ENCODE results near the gene COL4A1.
"Not testable (repeated sequence)": the region's sequence is repeated elsewhere in the genome, so short reads cannot be mapped to it uniquely, and the experiment has no call there.

COL4A1 gene

GRCh38 chr13:110313261-110313660 is 6.3 kb upstream of the COL4A1 start:
- not testable (repeated sequence) for H3K9ac ChIP-seq (ENCODE audit: low read depth, low read length); H3K4me1 ChIP-seq (ENCODE audit: insufficient read depth, low read length); H3K9me3 ChIP-seq (ENCODE audit: control insufficient read depth, insufficient read depth, low read length); H3K36me3 ChIP-seq (ENCODE audit: insufficient read depth, low read length)

- Histone ChIP-seq H3K36me3 (ENCODE audit: insufficient read depth, low read length) (no peaks in the 10 kb centered on the region; the same call in none of the 2 replicates), H3K4me1 (ENCODE audit: insufficient read depth, low read length) (peaks cover 8% of the 10 kb centered on the region; the same call in 1 of the 2 replicates), H3K9me3 (ENCODE audit: control insufficient read depth, insufficient read depth, low read length) (no peaks in the 10 kb centered on the region), H3K9ac (ENCODE audit: low read depth, low read length) (no peak overlapping the region)
Measured at GRCh38 chr13:110312339-110313031, 5.5 kb upstream of the COL4A1 start.

GRCh38 chr13:110311443-110312338 is 4.7 kb upstream of the COL4A1 start:
- Histone ChIP-seq H3K4me1 (ENCODE audit: insufficient read depth, low read length) (peaks cover 8% of the 10 kb centered on the region; the same call in 1 of the 2 replicates), H3K9ac (ENCODE audit: low read depth, low read length) (no peak overlapping the region; the same call in 1 of the 2 replicates), H3K9me3 (ENCODE audit: control insufficient read depth, insufficient read depth, low read length) (no peaks in the 10 kb centered on the region), H3K36me3 (ENCODE audit: insufficient read depth, low read length) (no peaks in the 10 kb centered on the region; the same call in 1 of the 2 replicates)

- no peaks in the 10 kb centered on the region; the same call in 1 of the 2 replicates for H3K36me3 ChIP-seq (ENCODE audit: insufficient read depth, low read length)
- no peak overlapping the region for H3K9ac ChIP-seq (ENCODE audit: low read depth, low read length)
- peaks cover 8% of the 10 kb centered on the region; the same call in 1 of the 2 replicates for H3K4me1 ChIP-seq (ENCODE audit: insufficient read depth, low read length)
- H3K9me3 ChIP-seq (ENCODE audit: control insufficient read depth, insufficient read depth, low read length) = no peaks in the 10 kb centered on the region
Measured at GRCh38 chr13:110310541-110311442, 3.8 kb upstream of the COL4A1 start.

DNA sequence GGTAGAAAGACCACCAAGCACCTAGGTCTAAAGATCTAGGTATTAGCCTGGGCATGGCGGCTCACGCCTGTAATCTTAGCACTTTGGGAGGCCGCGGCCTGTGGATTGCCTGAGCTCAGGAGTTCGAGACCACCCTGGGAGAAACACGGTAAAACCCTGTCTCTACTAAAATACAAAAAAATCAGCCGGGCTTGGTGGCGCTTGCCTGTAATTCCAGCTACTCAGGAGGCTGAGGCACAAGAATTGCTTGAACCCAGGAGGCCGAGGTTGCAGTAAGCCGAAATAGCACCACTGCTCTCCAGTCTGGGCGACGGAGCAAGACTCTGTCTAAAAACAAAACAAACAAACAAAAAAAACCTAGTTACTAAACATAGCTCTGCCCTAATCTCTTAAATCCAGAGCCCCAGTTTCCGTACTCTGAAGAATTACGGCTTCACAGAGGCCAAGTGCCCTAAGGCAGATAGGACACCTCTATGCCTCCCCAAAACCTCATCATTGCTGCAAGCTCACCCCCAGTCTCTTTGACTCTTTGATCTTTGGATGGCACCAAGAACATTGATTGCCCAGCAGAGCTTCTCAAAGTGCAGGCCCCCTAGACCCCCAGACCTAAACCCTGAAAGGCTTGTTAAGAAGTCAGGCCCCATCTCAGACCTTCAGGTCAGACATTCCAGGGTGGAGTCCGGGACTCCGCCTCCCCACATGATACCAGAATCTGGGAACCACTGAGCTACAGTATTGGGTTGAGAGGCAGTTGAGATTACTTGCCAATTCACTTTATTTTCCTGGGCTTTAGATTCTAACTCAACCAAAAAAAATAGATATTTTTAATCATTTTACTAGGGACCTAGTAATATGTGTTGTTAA is 2.9 kb upstream of the COL4A1 start:
- H3K9me3 ChIP-seq (ENCODE audit: control insufficient read depth, insufficient read depth, low read length) = no peaks in the 10 kb centered on the region
- H3K4me1 ChIP-seq (ENCODE audit: insufficient read depth, low read length) = peaks cover 8% of the 10 kb centered on the region
- H3K36me3 ChIP-seq (ENCODE audit: insufficient read depth, low read length) = no peaks in the 10 kb centered on the region; the same call in 1 of the 2 replicates
- H3K9ac ChIP-seq (ENCODE audit: low read depth, low read length) = no peak overlapping the region

DNA sequence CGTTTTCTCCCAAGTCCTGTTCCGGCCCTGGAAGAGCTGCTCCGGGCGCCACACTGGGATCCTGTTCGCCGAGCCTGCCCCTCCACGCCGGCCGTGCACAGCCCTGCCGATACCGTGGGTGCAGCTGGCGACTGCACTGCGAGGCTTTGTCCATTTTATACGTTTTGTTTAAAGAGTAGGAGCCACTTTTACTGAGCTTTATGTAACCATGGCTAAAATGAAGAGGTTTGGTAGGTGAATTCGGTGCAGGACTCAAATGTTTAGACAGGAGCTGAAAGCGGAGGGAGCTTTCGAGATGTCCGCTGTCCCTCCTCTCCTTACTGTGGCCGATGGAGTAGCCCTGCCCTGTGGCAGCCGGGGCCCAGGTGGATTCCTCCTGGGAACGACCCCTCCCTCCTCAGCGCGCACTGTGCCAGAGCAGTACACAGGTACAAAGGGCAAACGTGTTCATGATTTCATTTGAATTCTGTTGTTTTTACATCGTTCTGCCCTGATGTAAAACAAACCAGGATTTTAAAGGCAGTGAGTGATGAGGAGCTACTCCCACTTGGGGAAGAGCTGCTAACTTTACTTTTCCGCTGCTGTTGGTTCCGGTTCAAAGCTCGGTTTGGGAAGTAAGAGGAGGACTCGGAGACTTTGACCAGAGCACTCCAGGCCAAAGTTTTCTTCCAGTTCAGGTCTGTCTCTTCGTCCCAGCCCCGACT is 1.9 kb upstream of the COL4A1 start:
- Histone ChIP-seq H3K36me3 (ENCODE audit: insufficient read depth, low read length) (no peaks in the 10 kb centered on the region; the same call in 1 of the 2 replicates), H3K4me1 (ENCODE audit: insufficient read depth, low read length) (peaks cover 8% of the 10 kb centered on the region), H3K9ac (ENCODE audit: low read depth, low read length) (peak overlapping the region; percentile 89), H3K9me3 (ENCODE audit: control insufficient read depth, insufficient read depth, low read length) (no peaks in the 10 kb centered on the region)

- Histone ChIP-seq H3K4me1 (ENCODE audit: insufficient read depth, low read length) (peaks cover 8% of the 10 kb centered on the region), H3K36me3 (ENCODE audit: insufficient read depth, low read length) (no peaks in the 10 kb centered on the region; the same call in 1 of the 2 replicates), H3K9ac (ENCODE audit: low read depth, low read length) (peak overlapping the region; percentile 89), H3K9me3 (ENCODE audit: control insufficient read depth, insufficient read depth, low read length) (no peaks in the 10 kb centered on the region)
Measured at GRCh38 chr13:110307767-110308655, 1.1 kb upstream of the COL4A1 start.

DNA sequence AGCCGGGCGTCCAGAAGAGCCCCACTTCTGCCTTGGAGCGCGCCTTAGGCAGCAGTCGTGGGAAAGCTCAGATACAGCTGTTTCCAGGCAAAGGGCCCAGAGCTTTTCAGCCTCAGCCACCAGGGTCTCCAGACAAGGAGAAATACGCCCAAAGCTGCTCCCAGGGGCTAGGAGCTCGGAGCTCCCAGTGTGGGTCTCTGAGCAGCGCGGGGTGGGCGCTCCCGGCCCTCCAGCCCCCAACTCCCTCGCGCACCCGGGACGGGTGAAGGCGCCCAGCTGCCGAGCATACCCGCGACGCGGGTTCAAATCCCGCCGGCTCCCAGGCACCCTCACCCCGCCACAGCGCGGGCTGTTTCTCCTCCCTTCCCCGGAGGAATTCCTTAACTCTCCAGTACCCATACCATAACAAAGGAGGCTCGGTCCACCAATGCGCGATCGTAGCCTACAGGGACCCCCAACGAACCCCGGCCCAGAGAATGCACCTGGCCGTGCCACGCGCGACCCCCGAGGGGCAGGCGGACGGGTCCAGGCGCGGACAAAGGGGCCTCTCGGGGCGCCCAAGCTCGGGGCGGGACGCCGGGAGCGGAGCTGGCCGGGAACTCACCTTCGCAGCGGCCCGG is 507 bp downstream of the COL4A1 start:
- Histone ChIP-seq H3K36me3 (ENCODE audit: insufficient read depth, low read length) (no peaks in the 10 kb centered on the region; the same call in 1 of the 2 replicates), H3K9me3 (ENCODE audit: control insufficient read depth, insufficient read depth, low read length) (no peaks in the 10 kb centered on the region), H3K9ac (ENCODE audit: low read depth, low read length) (peak overlapping the region; percentile 89), H3K4me1 (ENCODE audit: insufficient read depth, low read length) (peaks cover 12% of the 10 kb centered on the region)

GRCh38 chr13:110305949-110306339 is 1.0 kb downstream of the COL4A1 start:
- Histone ChIP-seq H3K36me3 (ENCODE audit: insufficient read depth, low read length) (no peaks in the 10 kb centered on the region; the same call in 1 of the 2 replicates), H3K9me3 (ENCODE audit: control insufficient read depth, insufficient read depth, low read length) (no peaks in the 10 kb centered on the region), H3K9ac (ENCODE audit: low read depth, low read length) (peak overlapping the region; percentile 89), H3K4me1 (ENCODE audit: insufficient read depth, low read length) (peaks cover 12% of the 10 kb centered on the region)

DNA sequence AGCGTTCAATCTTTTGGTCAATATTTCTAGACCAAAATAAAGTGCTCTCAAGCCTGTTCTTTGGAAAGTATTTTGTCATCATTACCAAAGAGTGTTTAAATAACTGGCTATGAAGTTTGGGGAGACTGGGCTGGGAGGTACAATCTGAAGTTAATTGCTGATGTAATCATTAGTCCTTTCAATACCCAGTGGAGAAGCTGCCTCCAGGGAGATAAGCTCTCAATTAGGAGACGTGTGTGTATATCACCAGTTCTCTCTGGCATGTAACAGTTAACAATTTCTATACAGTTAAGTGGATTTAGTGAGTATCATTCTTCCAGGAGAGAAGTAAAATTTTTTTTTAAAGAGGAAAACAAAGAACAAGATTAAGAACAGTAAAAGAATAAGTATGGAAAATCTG is 1.4 kb downstream of the COL4A1 start:
- H3K4me1 ChIP-seq (ENCODE audit: insufficient read depth, low read length) = peaks cover 12% of the 10 kb centered on the region
- H3K9ac ChIP-seq (ENCODE audit: low read depth, low read length) = peak overlapping the region; percentile 89; the same call in 1 of the 2 replicates

GRCh38 chr13:110305001-110305400 is 2.0 kb downstream of the COL4A1 start:
- Histone ChIP-seq H3K36me3 (ENCODE audit: insufficient read depth, low read length) (no peaks in the 10 kb centered on the region), H3K9me3 (ENCODE audit: control insufficient read depth, insufficient read depth, low read length) (no peaks in the 10 kb centered on the region), H3K4me1 (ENCODE audit: insufficient read depth, low read length) (peaks cover 12% of the 10 kb centered on the region), H3K9ac (ENCODE audit: low read depth, low read length) (peak overlapping the region; percentile 89; the same call in 1 of the 2 replicates)

More for the DNA sequence above, 1.4 kb downstream of the COL4A1 start:
- Histone ChIP-seq H3K36me3 (ENCODE audit: insufficient read depth, low read length) (no peaks in the 10 kb centered on the region), H3K9me3 (ENCODE audit: control insufficient read depth, insufficient read depth, low read length) (no peaks in the 10 kb centered on the region)

GRCh38 chr13:110304256-110304655 is 2.7 kb downstream of the COL4A1 start:
- no peaks in the 10 kb centered on the region for H3K9me3 ChIP-seq (ENCODE audit: control insufficient read depth, insufficient read depth, low read length)
- H3K9ac ChIP-seq (ENCODE audit: low read depth, low read length) = no peak overlapping the region
- H3K4me1 ChIP-seq (ENCODE audit: insufficient read depth, low read length) = peaks cover 14% of the 10 kb centered on the region
- no peaks in the 10 kb centered on the region for H3K36me3 ChIP-seq (ENCODE audit: insufficient read depth, low read length)
